Prostate gland (tissue), 2 donors: ENCODE results near the gene RAP1GAP. TPM values are rescaled to one million over a fixed set of nuclear protein-coding genes. Genes with fewer than 3 reads are reported as not detected.

Experiments
- DNase-seq: peaks from one replicate; pipeline ENCODE4 v3.0.0-alpha.2; 2019; ENCODE audit warnings: low spot score
- H3K27ac ChIP-seq, 2 donors: fragments of 200-600 bp; sonication (generic); 2 replicates each; pipeline ENCODE4 v1.5.1; 2017 to 2019
- H3K27me3 ChIP-seq: fragments of 200-600 bp; sonication (generic); replicated peaks from 2 replicates; pipeline ENCODE4 v1.5.1; 2019; ENCODE audit not compliant: insufficient read depth
- H3K36me3 ChIP-seq, 2 donors: fragments of 200-600 bp; sonication (generic); 1 replicate in 1 of 2; 2 replicates in 1 of 2; pipeline versions ENCODE4 v1.5.1 to v1.8.1; 2017 to 2019
- H3K4me1 ChIP-seq: fragments of 200-600 bp; sonication (generic); replicated peaks from 2 replicates; pipeline ENCODE4 v1.5.1; 2019
- H3K4me3 ChIP-seq, 2 donors: fragments of 200-600 bp; sonication (generic); 2 replicates each; pipeline ENCODE4 v1.5.1; 2017 to 2019
- H3K9me3 ChIP-seq: fragments of 200-600 bp; sonication (generic); 2 replicates; pipeline ENCODE4 v1.5.1; 2017
- POLR2A ChIP-seq: fragments of 450-650 bp; IDR thresholded peaks from one replicate; pipeline ENCODE4 v1.6.1; 2016; ENCODE audit warnings: antibody characterized with exemption, mild to moderate bottlenecking
- POLR2AphosphoS5 ChIP-seq: sonication (generic); formaldehyde crosslinking; IDR thresholded peaks from one replicate; pipeline ENCODE4 v1.6.1; 2017; ENCODE audit warnings: antibody characterized with exemption
- WGBS: methylation state at CpG from one replicate; pipeline ENCODE4 v1.1.5; 2018; 5-methylcytosine and 5-hydroxymethylcytosine counted together
- intact Hi-C: fragments of 100-400 bp; cut with DNase I; formaldehyde crosslinking; loops from one replicate; pipeline ENCODE4 v1.14.2; 2022
- total RNA-seq, 2 donors: library from RNA; depleted of rRNA; stranded (reverse); fragments of >200 nt; gene quantifications; one replicate each; pipeline ENCODE4 v1.1.0, GENCODE V29; 2016
- TF ChIP-seq, protein P1 (sequence below), 4 experiments: fragments of 200-600 bp in 2 of 4; fragments of 450-650 bp in 2 of 4; sonication (generic) in 2 of 4; IDR thresholded peaks; 1 replicate in 3 of 4; 2 replicates in 1 of 4; pipeline ENCODE4 v1.5.1; 2016 to 2019; ENCODE audit warnings: antibody characterized with exemption in 4 of 4, mild to moderate bottlenecking in 2 of 4, moderate library complexity in 2 of 4

The RAP1GAP gene
- total RNA-seq, 2 donors from 2014 or later, result 22.9 to 36.1 TPM

DNA sequence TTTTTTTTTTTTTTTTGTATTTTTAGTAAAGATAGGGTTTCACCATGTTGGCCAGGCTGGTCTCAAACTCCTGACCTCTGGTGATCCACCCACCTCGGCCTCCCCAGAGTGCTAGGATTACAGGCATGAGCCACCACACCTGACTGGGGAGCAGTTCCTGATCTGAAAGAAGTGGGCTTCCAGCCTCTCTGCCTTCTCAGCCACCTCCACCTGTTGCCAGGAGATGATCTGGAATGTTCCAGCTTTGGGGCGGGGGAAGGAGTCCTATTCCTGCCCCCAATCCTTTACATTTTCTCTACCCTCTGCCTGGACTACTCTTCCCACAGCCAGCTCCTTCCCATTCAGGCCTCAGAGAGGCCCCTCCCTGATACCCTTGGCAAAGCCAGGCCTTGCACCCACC lies 28.1 kb downstream of the RAP1GAP start:
- 97% methylated on average over 2 of the region's 2 CpGs for WGBS
- H3K27ac ChIP-seq, result no peak overlapping the region
- no peaks in the 10 kb centered on the region for H3K36me3 ChIP-seq
- TF ChIP-seq POLR2A, result no peak
- no peak for TF ChIP-seq POLR2AphosphoS5
- TF ChIP-seq, protein P1, sequence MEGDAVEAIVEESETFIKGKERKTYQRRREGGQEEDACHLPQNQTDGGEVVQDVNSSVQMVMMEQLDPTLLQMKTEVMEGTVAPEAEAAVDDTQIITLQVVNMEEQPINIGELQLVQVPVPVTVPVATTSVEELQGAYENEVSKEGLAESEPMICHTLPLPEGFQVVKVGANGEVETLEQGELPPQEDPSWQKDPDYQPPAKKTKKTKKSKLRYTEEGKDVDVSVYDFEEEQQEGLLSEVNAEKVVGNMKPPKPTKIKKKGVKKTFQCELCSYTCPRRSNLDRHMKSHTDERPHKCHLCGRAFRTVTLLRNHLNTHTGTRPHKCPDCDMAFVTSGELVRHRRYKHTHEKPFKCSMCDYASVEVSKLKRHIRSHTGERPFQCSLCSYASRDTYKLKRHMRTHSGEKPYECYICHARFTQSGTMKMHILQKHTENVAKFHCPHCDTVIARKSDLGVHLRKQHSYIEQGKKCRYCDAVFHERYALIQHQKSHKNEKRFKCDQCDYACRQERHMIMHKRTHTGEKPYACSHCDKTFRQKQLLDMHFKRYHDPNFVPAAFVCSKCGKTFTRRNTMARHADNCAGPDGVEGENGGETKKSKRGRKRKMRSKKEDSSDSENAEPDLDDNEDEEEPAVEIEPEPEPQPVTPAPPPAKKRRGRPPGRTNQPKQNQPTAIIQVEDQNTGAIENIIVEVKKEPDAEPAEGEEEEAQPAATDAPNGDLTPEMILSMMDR (IDR thresholded peaks at IDR 0.05), result no peak
- H3K4me3 ChIP-seq, result no peak overlapping the region
- H3K27me3 ChIP-seq, result no peaks in the 10 kb centered on the region
- no peak for DNase-seq
- intact Hi-C loops, result no loop called here
- H3K9me3 ChIP-seq, result no peaks in the 10 kb centered on the region
- H3K4me1 ChIP-seq, result peaks cover 12% of the 10 kb centered on the region

DNA sequence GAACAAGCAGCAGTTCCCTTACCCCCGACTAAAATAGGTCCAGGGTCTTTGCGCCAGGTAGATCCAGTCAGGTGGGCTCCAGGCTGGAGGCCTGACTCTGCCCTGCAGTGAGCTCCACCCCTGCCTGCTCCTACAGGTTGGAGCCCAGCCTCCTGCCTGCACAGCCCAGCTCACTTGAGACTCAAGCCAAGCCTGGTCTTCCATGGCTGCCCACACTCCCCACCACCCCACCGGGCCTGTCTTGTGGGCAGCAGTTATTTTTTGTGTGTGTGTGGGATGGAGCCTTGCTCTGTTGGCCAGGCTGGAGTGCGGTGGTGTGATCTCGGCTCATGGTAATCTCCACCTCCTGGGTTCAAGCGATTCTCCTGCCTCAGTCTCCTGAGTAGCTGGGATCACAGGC lies 28.5 kb downstream of the RAP1GAP start:
- H3K4me3 ChIP-seq, result no peak overlapping the region
- H3K27ac ChIP-seq, result no peak overlapping the region
- WGBS, result 91% methylated on average over 6 of the region's 6 CpGs
- H3K9me3 ChIP-seq, result no peaks in the 10 kb centered on the region
- H3K4me1 ChIP-seq, result peaks cover 12% of the 10 kb centered on the region
- no peak for TF ChIP-seq POLR2A
- TF ChIP-seq, protein P1 (IDR thresholded peaks at IDR 0.05), result no peak
- TF ChIP-seq POLR2AphosphoS5, result no peak
- DNase-seq, result no peak
- intact Hi-C loops, result no loop called here
- no peaks in the 10 kb centered on the region for H3K27me3 ChIP-seq
- no peaks in the 10 kb centered on the region for H3K36me3 ChIP-seq

DNA sequence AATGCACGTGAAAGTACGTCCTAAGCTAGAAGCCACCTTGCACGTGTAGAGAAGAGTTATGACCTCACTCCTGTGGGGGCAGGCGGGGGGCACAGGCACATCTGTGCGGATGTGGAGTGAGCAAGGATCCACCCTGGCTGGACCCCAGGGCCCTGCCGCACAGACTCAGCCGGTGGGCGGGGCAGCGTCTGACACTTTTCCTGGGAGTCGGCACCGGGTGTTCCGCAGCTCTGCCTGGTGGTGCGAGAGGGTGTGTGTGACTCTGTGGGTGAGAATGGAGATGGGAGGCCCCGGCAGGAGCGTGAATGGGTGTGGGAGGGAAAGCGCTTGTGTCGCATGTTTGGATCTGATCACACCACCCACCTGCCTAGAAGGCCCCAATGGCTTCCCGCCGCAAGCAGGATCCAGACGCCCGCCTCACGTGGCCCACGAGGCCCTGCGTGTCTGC lies 29.5 kb downstream of the RAP1GAP start:
- intact Hi-C loops, result no loop called here
- Histone ChIP-seq H3K27ac (peak overlapping the region; percentile 27 to 37), H3K27me3 (no peaks in the 10 kb centered on the region), H3K36me3 (no peaks in the 10 kb centered on the region), H3K4me1 (peaks cover 12% of the 10 kb centered on the region), H3K4me3 (no peak overlapping the region), H3K9me3 (no peaks in the 10 kb centered on the region)
- 49% methylated on average over 24 of the region's 24 CpGs for WGBS
- no peak for DNase-seq
- TF ChIP-seq, protein P1 (IDR thresholded peaks at IDR 0.05), result no peak
- no peak for TF ChIP-seq POLR2AphosphoS5
- no peak for TF ChIP-seq POLR2A

DNA sequence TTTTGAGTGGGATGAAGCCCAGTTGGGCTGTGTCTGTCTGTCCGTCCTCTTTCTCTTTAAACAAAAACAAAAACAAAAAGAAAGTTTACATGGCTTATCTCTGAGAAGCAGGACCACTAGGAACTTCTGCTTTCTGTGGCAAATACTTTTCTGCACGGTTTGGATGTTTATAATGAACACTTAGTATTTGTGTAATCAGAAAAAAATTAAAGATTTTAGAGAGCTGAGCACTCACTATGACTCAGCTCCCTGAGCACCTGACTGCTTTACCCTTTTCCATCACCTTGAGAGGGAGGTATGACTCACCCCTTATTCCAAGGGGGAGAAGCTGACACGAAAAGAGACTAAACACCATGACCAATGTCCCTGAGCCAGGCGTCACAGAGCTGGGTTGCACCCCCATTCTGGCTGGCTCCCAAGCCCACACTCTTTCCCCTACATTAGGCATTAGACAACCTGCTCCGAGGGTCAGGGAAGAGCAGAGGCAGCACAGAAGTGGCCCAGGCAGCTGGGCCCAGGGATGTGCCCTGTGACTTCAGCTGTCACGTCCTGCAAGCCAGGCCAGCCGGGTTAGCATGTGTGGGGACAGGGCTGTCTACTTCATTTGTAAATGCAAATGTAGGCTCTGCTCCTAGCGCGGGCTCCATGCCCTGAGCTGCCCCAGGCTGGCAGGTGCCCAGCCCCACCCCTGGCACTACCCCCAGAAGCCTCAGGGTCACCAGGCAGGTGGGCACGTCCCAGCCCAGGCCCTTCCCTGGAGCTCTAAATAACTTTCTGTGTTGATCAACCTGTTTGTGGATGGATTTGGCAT lies 30.4 kb downstream of the RAP1GAP start:
- Histone ChIP-seq H3K4me1 (peaks cover 20% of the 10 kb centered on the region), H3K27me3 (no peaks in the 10 kb centered on the region), H3K9me3 (no peaks in the 10 kb centered on the region), H3K36me3 (no peaks in the 10 kb centered on the region), H3K27ac (peak overlapping the region; percentile 27 to 37), H3K4me3 (no peak overlapping the region)
- no peak for DNase-seq
- intact Hi-C loops, result no loop called here
- WGBS, result 32% methylated on average over 10 of the region's 10 CpGs
- TF ChIP-seq POLR2AphosphoS5 (peak; percentile 53), POLR2A (no peak)
- TF ChIP-seq, protein P1 (IDR thresholded peaks at IDR 0.05), result no peak

DNA sequence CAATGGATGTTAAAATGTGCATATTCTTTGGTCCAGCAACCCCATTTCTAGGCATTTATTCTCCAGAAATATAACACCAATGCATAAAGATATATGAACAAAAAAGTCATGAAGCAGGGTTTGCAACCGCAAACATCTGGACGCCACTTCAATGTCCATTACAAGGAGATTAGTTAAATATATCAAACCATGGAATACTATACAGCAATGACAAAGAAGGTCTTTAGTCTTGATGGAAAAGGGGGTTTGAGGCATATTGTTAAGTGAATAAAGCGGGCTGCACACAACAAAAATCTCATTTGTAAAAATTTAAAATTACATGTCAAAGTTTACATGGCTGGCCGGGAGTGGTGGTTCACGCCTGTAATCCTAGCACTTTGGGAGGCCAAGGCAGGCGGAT lies 31.6 kb downstream of the RAP1GAP start:
- peaks cover 31% of the 10 kb centered on the region for H3K4me1 ChIP-seq

More for the DNA sequence above, 31.6 kb downstream of the RAP1GAP start:
- no peaks in the 10 kb centered on the region for H3K27me3 ChIP-seq
- no peak overlapping the region for H3K4me3 ChIP-seq
- 95% methylated on average over 6 of the region's 6 CpGs for WGBS
- no peaks in the 10 kb centered on the region for H3K9me3 ChIP-seq
- DNase-seq, result no peak
- TF ChIP-seq POLR2AphosphoS5 (no peak), POLR2A (no peak)
- TF ChIP-seq, protein P1 (IDR thresholded peaks at IDR 0.05), result no peak
- no peaks in the 10 kb centered on the region for H3K36me3 ChIP-seq
- H3K27ac ChIP-seq, result no peak overlapping the region
- intact Hi-C loops, result no loop called here
